ENCODE data around the gene LRIG3.
"Not testable (repeated sequence)": the region's sequence is repeated elsewhere in the genome, so short reads cannot be mapped to it uniquely, and the experiment has no call there.

The LRIG3 gene, protein sequence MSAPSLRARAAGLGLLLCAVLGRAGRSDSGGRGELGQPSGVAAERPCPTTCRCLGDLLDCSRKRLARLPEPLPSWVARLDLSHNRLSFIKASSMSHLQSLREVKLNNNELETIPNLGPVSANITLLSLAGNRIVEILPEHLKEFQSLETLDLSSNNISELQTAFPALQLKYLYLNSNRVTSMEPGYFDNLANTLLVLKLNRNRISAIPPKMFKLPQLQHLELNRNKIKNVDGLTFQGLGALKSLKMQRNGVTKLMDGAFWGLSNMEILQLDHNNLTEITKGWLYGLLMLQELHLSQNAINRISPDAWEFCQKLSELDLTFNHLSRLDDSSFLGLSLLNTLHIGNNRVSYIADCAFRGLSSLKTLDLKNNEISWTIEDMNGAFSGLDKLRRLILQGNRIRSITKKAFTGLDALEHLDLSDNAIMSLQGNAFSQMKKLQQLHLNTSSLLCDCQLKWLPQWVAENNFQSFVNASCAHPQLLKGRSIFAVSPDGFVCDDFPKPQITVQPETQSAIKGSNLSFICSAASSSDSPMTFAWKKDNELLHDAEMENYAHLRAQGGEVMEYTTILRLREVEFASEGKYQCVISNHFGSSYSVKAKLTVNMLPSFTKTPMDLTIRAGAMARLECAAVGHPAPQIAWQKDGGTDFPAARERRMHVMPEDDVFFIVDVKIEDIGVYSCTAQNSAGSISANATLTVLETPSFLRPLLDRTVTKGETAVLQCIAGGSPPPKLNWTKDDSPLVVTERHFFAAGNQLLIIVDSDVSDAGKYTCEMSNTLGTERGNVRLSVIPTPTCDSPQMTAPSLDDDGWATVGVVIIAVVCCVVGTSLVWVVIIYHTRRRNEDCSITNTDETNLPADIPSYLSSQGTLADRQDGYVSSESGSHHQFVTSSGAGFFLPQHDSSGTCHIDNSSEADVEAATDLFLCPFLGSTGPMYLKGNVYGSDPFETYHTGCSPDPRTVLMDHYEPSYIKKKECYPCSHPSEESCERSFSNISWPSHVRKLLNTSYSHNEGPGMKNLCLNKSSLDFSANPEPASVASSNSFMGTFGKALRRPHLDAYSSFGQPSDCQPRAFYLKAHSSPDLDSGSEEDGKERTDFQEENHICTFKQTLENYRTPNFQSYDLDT

DNA sequence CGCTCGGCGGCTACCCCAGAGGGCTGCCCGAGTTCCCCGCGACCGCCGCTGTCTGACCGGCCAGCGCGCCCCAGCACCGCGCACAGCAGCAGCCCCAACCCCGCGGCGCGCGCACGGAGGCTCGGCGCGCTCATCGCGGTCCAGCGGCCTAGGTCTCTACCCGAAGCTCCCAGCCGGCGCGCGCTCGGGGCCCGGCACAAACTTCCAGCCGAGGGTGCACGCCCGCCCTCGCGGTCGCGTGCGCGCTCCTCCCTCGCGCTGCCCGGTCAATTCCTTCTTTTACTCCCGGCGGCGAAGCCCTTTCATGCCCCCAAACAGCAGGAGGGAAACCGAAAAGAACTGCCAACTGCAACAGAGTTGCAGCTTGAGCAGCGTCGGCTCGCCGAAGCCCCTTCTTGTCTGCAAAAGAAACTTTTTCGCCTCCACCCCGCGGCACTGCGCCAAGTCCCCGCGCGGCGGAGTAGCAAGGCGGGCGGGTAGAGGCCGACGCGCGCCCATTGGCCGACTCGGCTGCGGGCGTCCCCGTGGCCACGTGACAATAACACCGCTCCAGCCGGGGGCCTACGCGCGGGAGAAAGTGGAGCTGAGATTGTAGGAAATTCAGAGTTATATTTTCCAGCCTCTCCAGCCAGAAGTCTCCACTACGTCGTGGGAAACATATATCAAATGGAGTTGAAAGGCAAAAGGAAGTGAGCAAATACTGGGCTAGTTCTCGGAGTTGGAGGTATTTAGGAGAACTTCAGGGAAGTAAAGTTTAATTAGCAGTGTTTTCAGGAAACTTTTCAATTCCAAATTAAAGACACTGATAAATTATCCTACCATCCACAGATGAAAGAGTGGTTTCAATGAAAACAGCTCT, at the start of gene LRIG3:
Gene LRIG3 (minus strand): TSS at position 403 of the 859 bp plus-strand sequence. CDS start 269 bp downstream, at position 134.
- no peak for DNase-seq (ENCODE audit: low read depth in 2 of 2)

DNA sequence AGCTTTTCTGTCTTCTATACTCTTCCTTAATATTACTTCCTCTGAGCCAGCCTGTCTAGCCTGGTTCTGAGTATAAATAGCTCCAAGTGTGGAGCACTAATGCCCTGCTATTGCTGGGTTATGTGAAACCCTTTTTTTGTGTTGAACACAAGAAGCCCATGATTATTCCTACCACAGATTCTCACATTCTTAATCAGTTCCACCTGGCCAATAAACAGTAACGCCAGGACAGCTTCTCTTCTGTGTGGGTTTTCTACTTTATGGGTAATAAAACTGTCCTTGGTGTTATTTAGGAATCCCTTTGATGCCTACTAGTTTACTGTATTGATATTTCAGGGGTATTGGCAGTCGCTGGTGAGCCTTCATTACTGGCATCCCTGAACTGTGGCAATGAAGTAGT, 48.9 kb upstream of the LRIG3 start:
- no peak for DNase-seq (ENCODE audit: low read depth in 2 of 2)

DNA sequence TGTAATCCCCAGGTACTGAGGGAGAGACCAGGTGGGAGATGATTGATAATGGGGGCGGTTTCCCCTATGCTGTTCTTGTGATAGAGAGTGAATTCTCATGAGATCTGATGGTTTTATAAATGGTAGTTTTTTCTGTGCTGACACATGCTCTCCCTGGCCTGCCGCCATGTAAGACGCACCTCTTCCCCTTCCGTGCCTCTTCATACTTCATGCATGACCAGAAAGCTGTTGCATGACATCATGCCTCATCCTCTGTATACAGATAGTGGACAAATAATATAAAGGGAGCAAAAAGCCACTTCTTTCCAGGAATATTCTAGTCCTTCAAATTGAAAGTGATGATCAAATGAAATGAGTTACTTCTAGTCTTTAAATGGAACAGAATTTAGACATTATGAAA, 47.3 kb upstream of the LRIG3 start:
- DNase-seq (ENCODE audit: low read depth in 2 of 2), result no peak

DNA sequence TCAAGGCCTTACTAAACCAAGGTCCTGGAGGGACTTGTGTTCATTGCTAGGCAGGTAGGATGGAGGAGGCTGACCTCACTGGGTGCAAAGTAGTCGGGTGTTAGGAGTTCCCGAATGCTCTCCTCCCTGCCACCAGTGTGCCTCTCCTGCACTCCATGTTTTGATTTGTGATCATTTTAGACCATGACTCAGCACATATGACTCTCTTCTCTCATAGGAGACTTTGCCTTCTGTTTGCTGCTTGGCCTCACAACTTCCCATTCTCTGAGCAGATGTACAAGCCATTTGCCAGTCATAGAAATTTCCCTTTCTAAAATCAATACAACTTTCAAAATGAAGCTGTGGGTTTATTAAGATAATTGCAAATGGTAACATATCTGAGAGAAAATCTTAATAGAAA, 46.6 kb upstream of the LRIG3 start:
- DNase-seq (ENCODE audit: low read depth in 2 of 2), result no peak

DNA sequence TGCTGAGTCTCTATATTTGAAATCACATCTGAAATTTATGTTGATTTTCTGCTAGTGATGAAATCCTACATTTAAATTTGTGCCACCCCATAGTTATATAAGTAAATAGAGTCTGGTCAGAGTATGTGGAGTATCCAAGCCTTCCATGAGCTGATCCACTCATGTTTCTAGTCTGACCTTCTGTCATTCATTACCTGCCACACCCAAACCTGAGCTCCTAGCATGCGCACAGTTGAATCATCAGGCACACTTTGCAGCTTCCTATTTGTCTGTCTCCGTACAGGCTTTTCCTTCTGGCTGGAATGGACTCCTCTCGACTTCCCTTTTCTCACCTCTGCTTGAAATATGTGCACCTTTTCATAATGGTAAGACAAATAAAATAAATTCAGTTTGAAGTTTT, 45.3 kb upstream of the LRIG3 start:
- DNase-seq (ENCODE audit: low read depth in 2 of 2), result no peak

DNA sequence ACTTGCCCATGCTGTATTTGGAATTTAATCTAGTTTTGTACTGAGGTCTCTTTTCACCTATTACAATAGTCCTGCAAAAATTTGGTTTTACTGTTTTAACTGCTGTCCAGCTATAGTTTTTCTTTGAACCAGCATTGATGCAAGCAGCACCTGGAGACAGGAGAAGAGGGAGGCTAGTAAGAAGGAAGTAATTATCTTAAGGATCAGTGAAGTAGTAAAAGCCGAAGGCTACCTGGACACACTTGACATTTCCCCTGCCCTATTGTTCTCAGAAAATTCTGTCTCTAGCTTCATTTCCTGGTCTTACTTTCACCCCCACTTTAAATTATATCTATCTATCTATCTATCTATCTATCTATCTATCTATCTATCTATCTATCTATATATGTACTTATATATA, 43.5 kb upstream of the LRIG3 start:
- DNase-seq (ENCODE audit: low read depth in 2 of 2), result no peak

DNA sequence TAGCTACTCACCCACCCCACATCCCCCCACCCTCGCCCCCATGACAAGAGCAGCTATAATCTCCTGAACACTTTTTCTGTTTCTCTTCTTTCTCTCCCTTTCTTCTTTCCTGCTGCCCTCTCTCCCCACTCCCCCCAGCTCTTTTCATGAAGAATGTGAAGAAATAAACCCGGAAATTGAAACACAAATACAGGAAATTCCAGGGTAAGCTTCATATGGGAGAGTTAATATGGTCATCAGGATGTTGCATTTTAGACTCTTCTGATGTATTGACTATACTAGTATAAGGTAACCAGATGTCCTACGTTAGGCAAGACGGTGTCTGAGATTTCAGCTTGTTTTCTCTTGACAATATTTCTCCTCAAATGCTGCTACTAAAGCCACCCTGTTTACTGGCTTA, 41.6 kb upstream of the LRIG3 start:
- no peak for DNase-seq (ENCODE audit: low read depth in 2 of 2)

DNA sequence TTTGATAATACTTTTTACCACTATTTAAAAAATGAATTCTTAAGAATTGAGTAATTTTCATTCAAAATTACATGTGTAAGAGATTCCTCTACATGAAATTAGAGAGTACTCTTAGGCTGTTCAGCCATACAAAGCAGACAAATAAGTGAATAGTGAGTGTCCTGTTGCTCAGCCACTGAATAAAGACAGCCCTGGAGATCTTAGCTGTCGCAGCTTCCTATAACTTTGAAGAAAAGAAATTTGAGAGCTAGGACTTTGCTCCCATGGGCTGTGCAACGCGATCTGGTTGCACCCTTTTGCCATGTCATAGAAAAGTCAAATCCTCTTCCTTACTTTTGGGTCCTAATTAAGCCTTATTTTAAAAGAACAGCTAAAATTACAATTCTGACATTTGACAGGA, 40.9 kb upstream of the LRIG3 start:
- DNase-seq (ENCODE audit: low read depth in 2 of 2), result no peak

DNA sequence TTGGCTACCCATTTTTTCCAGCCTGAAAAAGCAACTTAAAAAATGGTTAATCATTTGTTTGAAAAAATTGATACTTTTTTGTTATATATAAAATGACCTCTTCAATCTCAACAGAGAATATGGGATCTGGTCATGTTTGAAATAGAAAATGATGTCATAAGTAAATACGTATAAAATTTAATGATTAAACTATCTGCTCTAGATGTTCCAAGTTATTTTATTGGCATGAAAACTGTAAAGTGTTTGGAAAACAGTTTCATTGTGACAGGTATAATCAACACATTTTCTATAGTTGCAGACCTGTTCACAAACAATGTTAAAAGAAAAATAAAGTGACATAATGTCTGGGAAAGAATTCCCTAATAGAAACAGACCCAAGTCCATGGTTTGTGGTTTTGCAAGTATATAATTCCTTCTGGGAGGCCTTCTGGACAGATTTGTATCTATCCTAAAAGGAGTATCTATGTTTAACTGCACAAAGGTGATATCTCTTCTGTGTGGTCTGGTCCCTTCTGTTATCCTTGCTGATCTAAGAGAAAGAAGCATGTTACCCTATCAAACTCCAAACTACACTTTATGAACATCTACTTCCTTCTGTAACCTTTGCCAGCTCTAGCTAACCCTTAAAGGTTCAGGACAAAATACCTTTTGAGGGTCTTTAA, 39.5 kb upstream of the LRIG3 start:
- no peak for DNase-seq (ENCODE audit: low read depth in 2 of 2)

DNA sequence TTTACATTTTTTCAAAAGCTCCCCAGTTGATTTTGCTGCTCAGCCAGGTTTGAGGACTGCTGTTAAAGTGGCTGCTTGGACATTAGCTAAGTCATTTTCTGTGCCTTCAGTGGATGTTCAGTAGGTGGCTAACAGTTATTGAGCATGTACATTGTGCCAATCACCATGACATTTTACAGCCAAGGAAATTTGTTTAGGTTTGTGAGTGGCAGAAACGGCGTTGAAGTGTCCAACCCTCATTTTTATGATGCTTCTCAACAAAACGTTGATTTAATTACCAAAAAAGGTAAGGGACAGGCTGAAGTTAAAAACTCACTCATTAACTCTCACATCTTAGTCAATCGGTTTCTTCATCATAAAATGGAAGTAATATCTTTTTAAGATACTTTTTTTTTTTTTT, 37.0 kb upstream of the LRIG3 start:
- no peak for DNase-seq (ENCODE audit: low read depth in 2 of 2)

DNA sequence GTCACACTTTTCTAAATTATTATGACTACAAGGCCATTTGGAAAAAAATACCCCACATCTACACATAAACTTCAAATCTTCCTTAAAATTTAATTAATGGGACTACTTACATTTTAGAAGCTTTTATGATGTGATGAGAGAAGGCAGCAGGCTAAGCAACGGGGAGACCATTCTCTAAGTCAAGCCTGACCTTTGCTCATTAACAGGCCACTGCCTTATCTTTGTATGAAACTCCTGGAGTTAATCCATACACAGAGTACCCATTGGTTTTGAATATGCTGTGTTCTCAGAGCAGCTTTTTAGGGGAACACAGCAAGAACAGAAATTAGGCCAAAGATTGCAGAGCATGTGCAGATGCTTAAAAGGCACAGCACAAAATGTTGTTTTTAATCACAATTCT, 35.5 kb upstream of the LRIG3 start:
- no peak for DNase-seq (ENCODE audit: low read depth in 2 of 2)

DNA sequence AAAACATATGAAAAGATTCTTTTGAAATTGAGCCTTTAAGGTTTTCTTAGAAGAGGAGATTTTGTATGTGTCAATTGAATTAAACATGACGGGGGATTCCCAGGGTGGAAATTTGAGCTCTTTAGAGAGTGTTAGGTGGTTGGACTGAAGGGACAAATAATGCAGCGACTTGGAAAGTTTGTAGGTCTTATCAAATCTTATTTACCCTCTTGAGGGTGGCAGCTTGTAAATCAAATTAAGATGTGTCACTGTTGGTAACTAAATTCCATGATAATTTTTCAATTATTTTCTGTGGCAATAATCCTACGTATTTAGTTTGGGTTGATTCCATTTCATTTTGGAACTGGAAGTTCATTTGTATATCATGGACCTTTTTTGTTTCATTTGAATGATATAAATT, 33.7 kb upstream of the LRIG3 start:
- no peak for DNase-seq (ENCODE audit: low read depth in 2 of 2)

DNA sequence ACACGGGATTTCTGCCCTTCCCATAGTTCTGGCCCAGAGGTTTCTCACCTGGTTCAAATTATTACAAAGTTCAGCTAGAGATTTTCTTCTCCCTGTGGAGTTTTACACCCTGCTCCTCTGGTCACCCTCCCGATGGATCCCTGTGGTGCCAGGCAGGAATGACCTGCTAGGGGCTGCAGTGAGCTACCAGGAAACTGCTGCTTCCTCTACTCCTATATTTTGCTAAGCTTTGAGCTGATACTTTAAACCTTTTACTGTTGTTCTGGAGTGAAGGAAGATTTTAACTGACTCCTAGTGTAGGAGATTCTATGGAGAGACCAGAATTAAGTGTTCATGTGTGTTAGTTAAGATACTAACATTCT, 30.4 kb upstream of the LRIG3 start:
- DNase-seq (ENCODE audit: low read depth in 2 of 2), result no peak

DNA sequence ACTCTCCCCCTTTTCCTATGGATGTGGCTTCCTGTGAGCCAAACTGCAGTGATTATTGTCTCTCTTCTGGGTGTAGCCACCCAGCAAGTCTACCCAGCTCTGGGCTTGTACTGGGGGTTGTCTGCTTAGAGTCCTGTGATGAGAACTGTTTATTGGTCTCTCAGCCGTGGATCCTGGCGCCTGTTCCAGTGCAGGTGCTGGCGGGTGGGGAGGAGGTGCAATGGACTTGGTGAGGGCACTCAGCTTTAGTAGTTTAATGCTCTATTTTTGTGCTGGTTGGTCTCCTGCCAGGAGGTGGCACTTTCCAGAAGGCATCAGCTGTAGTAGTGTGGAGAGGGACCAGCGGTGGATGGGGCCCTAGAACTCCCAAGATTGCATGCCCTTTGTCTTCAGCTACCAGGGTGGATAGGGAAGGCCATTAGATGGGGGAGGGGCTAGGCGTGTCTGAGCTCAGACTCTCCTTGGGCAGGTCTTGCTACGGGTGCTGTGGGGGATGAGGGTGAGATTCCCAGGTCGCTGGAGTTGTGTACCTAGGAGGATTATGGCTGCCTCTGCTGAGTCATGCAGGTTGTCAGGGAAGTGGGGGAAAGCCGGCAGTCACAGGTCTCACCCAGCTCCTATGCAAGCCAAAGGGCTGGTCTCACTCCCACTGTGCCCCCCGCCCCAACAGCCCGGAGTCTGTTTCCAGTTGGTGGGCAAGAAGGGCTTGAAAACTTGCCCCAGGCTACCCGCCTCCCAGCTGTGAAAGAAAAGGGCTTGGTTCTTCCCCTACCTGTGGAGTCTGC, 29.8 kb upstream of the LRIG3 start:
- DNase-seq (ENCODE audit: low read depth in 2 of 2), result not testable (repeated sequence)

DNA sequence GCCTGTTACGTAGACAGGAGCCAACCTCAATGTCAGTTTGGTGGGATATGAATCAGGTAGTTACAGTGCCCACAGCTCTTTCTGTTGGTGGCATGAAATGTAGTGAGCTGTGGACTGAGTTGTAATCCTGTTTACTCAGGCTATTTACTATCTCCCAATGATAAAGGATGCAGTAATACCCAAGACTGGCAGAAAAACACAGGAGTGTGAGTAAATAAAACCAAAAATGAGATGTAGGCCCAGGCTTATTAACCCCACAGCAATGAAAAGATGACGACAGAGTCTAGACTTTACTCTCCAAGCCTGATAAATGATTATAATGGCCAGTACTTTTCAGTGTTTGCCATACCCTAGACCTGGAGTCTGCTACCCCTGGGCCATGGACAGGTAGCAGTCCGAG, 22.8 kb upstream of the LRIG3 start:
- no peak for DNase-seq (ENCODE audit: low read depth in 2 of 2)

DNA sequence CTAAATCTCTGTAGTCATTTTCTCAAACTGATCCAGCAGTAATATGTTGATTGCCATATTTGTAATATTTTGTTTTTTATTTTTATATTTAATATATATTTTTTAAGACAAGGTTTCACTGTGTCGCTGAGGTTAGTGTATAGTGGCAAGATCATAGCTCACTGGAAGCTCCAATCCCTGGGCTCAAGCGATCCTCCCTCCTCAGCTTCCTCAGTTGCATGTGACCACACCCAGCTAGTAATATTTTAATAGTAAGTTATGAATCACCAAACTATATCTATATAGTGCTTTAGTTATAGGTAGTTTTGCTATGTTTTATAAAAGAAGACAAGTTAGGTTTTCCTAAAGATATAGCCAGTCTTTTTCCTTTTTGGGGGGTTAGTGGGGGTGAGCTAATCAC, 22.0 kb upstream of the LRIG3 start:
- no peak for DNase-seq (ENCODE audit: low read depth in 2 of 2)

DNA sequence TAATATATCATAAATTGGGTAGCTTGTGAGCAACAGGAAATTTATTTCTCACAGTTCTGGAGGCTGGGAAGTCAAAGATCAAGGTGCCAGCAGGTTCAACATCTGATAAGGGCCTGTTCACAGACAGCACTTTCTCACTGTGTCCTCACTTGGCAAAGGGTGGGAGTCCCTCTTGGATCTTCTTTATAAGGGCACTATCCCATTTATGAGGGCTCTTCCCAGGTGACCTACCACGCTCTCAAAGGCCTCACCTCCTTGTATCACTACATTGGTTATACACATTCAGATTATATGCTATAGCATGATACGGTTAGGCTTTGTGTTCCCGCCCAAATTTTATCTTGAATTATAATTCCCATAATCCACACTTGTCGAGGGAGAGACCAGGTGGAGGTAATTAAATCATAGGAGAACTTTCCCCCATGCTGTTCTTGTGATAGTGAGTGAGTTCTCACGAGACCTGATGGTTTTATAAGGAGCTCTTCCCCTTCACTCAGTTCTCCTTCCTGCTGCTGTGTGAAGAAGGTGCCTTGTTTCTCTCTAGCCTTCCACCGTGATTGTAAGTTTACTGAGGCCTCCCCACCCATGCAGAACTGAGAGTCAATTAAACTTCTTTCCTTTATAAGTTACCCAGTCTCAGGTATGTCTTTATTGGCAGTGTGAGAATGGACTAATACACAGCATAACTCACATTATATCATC, 19.2 kb upstream of the LRIG3 start:
- no peak for DNase-seq (ENCODE audit: low read depth in 2 of 2)

DNA sequence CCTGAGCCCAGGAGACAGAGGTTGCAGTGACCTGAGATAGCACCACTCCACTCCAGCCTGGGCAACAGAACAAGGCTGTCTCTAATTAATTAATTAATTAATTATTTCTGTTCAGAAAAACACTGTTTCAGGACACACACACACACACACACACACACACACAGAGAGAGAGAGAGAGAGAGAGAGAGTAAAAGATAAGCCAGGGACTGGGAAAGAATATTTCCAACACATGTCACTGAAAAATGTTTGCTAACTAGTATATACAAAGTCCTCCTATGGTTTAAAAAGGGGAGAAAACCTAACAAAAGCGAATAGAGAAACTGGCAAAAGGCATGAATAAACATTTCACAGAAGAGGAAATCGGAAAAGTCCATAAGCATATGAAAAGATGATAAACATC, 18.1 kb upstream of the LRIG3 start:
- no peak for DNase-seq (ENCODE audit: low read depth in 2 of 2)

DNA sequence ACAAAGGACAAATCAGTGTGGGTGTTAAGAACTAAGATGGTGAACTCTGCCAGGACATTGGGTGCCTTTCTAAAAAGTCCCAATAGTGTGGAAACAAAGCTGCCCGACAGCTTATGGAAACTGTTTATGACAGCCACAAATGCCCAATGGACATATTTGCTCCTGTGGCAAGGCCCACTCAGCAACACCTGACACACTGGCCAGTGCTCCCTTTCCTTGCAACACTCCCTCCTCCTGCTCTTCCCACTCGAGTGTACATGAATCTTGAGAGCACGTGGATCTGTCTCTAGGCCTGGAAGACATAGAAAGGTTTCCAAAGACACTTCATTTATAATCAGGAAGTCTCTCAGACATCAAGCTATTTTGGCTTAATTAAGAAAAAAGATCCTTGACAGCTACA, 14.2 kb upstream of the LRIG3 start:
- no peak for DNase-seq (ENCODE audit: low read depth in 2 of 2)
